ENCODE data around the gene HSD11B1L.

- TF ChIP-seq CTCF (IDR thresholded peaks at IDR 0.05), result peak; percentile 93
- TF ChIP-seq POLR2AphosphoS5 (IDR thresholded peaks at IDR 0.05; ENCODE audit: low read depth, low read length), result no peak
- no peak for TF ChIP-seq REST (IDR thresholded peaks at IDR 0.05; ENCODE audit: insufficient read depth in 1 of 2, low read depth in 2 of 2, low read length in 1 of 2)
- TF ChIP-seq SIN3A (IDR thresholded peaks at IDR 0.05; ENCODE audit: borderline replicate concordance, insufficient read depth, low read depth, low read length), result no peak
Observed at GRCh38 chr19:5686647-5687359, 6.0 kb downstream of the HSD11B1L start.
